Peyer's patch (tissue), 4 donors: Measurements from ENCODE around the gene TEX50.

Experiments
- CTCF ChIP-seq, 6 experiments: fragments of 450-650 bp in 4 of 6; fragments of 200-600 bp in 2 of 6; sonication (generic) in 1 of 6; IDR thresholded peaks; one replicate each; pipeline ENCODE4 v1.5.1; 2017 to 2019; ENCODE audit warnings: antibody characterized with exemption in 6 of 6, mild to moderate bottlenecking in 3 of 6, moderate library complexity in 1 of 6
- POLR2A ChIP-seq, 2 donors: fragments of 450-650 bp; IDR thresholded peaks; one replicate each; pipeline ENCODE4 v1.5.1; 2017; ENCODE audit warnings: antibody characterized with exemption in 2 of 2, mild to moderate bottlenecking in 2 of 2, moderate library complexity in 2 of 2

GRCh38 chr1:173635116-173635515 is at the start of gene TEX50:
- TF ChIP-seq CTCF (IDR thresholded peaks at IDR 0.05) (no peak), POLR2A (IDR thresholded peaks at IDR 0.05) (no peak)
